GM18870 (cell line): ENCODE measurements around the gene FLOT2.
"Not testable (repeated sequence)": the region's sequence is repeated elsewhere in the genome, so short reads cannot be mapped to it uniquely, and the experiment has no call there.

ENCODE experiments used
- ATAC-seq: cut with Tn5 transposase; IDR thresholded peaks from one replicate; pipeline ENCODE4 v1.9.1; 2021; ENCODE audit warnings: moderate library complexity; ENCODE audit not compliant: unreplicated experiment

The FLOT2 gene, protein sequence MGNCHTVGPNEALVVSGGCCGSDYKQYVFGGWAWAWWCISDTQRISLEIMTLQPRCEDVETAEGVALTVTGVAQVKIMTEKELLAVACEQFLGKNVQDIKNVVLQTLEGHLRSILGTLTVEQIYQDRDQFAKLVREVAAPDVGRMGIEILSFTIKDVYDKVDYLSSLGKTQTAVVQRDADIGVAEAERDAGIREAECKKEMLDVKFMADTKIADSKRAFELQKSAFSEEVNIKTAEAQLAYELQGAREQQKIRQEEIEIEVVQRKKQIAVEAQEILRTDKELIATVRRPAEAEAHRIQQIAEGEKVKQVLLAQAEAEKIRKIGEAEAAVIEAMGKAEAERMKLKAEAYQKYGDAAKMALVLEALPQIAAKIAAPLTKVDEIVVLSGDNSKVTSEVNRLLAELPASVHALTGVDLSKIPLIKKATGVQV

GRCh38 chr17:28896884-28897768, at the start of gene FLOT2:
Gene FLOT2 (minus strand): TSS chr17:28897733. CDS start chr17:28897574, 159 bp downstream.
- ATAC-seq, result no peak

DNA sequence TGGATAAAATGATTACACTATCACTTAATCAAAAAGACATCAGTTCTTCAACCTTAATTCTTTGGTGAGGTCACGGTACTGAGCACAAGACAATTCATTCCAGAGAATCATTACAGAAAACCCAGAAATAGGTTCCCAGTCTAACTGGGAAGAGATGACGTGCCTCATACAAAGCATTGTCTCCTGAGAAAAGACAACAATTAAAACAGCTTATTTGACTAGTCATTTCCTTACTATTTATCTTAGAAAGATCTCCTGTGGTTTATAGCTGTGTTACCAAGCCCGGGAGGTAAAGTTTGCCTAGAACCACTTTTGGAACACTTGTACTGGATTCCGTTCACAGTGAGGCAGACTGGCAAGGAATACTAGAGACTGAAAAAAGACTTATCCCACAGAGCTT, 48.7 kb upstream of the FLOT2 start:
- no peak for ATAC-seq

DNA sequence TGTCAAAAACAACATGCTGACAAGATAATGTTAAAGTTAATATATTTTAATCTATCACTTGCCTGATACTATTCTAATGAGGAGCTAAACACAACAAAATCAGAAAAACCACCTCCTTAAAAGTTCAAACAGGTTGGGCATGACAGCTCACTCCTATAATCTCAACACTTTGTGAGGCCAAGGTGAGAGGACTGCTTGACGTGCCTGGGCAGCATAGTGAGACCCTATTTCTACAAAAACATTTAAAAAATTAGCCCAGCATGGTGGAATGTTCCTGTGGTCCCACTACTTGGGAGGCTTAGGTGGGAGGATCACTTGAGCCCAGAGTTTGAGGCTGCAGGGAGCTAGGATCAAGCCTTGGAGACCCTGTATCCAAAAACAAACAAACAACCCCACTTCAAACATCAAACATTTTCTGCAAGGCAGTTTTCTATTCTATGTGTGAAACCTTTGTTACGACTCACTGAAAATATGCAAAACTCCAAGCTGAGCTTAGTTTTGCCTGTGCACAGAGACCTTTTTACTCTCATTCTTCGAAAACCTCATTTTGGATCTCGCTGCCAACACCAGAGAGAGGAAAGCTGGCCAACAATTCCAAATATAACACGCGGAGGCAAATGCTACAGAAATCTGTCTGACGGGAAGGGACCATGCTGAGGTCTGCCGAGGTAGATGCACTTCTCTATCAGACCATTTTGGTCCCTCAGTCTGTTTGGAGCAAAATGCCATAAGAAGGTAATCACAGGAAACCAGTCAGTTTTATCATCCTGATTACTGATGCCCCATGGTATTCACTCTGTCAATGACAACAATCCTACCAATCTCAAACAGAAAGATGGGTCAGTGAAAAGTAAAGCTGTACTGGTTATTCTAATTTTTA, 47.6 kb upstream of the FLOT2 start:
- ATAC-seq, result no peak

GRCh38 chr17:28944343-28944742, 46.8 kb upstream of the FLOT2 start:
- ATAC-seq, result no peak

DNA sequence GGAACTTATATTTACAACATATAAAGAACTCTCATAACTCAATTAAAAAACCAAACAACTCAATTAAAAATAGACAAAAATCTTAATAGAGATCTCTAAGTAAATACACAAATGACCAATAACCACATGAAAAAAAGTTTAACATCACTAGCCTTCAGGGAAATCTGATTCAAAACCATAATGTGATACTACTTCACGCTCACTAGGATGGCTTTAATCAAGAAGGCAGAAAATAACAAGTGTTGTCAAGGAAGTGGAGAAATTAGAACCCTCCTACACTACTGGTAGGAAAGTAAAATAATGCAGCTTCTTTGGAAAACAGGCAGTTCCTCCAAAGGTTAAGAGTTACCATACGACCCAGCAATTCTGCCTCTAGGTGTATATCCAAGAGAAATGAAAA, 45.4 kb upstream of the FLOT2 start:
- no peak for ATAC-seq

DNA sequence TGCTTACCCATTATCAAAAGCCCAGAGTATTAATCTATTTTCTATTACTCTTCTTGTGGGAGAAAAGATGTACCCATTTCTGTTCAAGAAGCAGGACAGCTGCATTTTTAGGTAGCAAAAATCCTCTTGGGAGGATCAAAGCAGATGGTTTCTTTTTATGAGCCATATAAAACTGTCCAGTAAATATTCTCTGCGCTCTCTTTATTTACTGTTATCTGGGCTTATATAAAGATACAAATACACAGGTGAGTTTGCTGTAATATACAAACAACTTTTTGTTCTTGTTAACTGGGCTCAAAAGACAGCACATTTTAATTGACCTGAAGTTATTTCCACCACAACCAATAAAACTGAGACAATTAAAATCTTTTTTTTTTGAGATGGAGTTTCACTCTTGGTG, 43.7 kb upstream of the FLOT2 start:
- no peak for ATAC-seq

- ATAC-seq, result no peak
Observed at GRCh38 chr17:28940675-28941074, 43.1 kb upstream of the FLOT2 start.

GRCh38 chr17:28940142-28940541, 42.6 kb upstream of the FLOT2 start:
- no peak for ATAC-seq

- no peak for ATAC-seq
Observed at GRCh38 chr17:28938552-28938951, 41.0 kb upstream of the FLOT2 start.

- no peak for ATAC-seq
Observed at GRCh38 chr17:28937044-28937729, 39.7 kb upstream of the FLOT2 start.

DNA sequence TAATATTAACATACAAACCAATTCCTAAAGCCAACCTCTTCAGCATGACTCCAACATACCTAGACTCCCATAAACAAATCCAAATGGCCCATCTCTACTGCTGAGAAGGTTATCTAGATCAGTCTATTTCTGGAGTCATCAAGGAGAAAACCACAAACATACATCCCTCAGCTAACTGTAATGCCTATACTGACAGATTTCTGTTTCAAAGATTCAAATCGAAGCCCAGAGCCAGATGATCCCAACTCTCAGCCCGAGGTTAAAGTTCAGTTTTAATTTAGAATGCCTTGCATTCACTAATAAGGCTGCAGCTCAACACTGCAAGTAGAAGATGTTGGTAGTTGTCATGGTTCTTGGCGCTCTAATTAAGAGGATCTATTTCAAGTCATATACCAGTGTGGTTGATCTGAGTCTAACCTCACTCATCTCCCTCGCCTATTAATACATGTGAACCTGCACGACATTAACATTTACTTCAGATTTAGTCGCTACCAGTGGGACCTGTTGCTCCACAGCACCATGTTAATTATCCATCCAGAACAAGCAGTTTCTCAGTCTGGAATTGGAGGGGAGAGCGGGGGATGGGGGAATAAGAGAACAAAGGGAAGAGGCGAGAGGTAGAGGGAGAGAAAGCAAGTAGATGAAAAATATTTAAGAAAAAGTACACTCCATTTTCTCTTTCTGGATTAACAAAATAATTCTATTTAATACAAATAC, 38.4 kb upstream of the FLOT2 start:
- no peak for ATAC-seq

DNA sequence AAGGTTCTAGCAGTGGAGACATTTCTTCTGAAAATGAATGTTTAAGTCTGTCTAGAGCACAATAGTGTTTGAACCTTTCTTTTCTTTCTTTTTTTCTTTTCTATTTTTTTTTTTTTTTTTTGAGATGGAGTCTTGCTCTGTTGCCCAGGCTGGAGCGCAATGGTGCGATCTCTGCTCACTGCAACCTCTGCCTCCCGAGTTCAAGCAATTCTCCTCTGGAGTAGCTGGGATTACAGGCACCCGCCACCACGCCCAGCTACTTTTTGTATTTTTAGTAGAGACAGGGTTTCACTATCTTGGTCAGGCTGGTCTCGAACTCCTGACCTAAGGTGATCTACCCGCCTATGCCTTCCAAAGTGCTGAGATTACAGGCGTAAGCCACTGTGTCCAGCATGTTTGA, 37.0 kb upstream of the FLOT2 start:
- not testable (repeated sequence) for ATAC-seq

GRCh38 chr17:28929787-28930186, 32.3 kb upstream of the FLOT2 start:
- no peak for ATAC-seq

GRCh38 chr17:28928061-28928460, 30.5 kb upstream of the FLOT2 start:
- ATAC-seq, result no peak

- no peak for ATAC-seq
Observed at GRCh38 chr17:28926786-28927185, 29.3 kb upstream of the FLOT2 start.

GRCh38 chr17:28926366-28926765, 28.8 kb upstream of the FLOT2 start:
- ATAC-seq, result no peak

DNA sequence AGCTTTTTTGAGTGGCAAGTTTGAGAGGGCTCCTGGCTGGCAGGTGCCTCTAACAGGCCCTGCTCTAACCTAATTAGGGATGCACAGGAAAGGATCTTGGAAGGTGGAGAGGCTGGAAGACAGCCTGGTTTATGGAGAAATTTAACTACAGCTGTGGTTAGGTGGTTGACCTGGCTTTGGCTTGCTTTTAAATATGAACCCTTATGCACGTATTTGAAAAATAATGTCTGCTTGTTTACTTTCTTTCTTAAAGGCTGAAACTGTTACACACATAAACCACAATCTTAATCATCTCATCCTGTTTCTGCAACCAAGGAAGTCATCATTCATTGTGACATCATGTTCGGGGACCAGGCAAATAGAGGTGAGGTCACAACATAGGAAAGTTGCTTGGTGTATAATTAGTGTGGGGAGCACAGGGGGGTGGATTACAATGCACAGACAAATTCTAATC, 28.4 kb upstream of the FLOT2 start:
- no peak for ATAC-seq

DNA sequence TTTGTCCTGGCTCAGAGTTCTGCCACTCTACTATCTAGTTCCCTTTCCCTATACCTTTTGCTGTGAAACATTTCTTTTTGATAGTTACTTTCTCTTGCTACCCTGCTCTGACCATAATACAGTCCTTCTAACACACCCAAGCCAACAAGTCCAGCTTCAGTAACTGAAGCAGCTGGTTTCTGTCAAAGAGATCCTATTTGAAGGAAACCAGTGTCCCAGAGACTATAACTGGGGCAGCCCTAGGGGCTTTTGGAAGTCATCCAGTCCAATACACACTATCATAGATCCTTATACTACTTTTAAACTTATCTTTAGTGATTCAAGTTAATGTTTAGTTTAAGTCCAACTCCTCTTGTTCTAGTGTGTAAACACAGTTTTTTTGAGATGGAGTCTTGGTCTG, 22.7 kb upstream of the FLOT2 start:
- ATAC-seq, result no peak

GRCh38 chr17:28918295-28918694, 20.8 kb upstream of the FLOT2 start:
- no peak for ATAC-seq

- ATAC-seq, result no peak
Observed at GRCh38 chr17:28917465-28917864, 19.9 kb upstream of the FLOT2 start.
